Sigmoid colon (tissue), 4 donors: Measurements from ENCODE around the gene SAPCD2.

ENCODE experiments used
- CTCF ChIP-seq, 4 experiments: fragments of 450-650 bp in 3 of 4; fragments of 200-600 bp in 1 of 4; IDR thresholded peaks; one replicate each; pipeline ENCODE4 v1.5.1; 2016 to 2019; ENCODE audit warnings: antibody characterized with exemption in 4 of 4, mild to moderate bottlenecking in 3 of 4, moderate library complexity in 2 of 4
- EP300 ChIP-seq, 4 donors: sonication (generic); formaldehyde crosslinking; IDR thresholded peaks; one replicate each; pipeline ENCODE4 v1.6.1; 2017; ENCODE audit warnings: antibody characterized with exemption in 4 of 4
- POLR2A ChIP-seq, 2 donors: fragments of 450-650 bp; IDR thresholded peaks; one replicate each; pipeline ENCODE4 v1.6.1; 2016; ENCODE audit warnings: antibody characterized with exemption in 2 of 2, mild to moderate bottlenecking in 2 of 2, moderate library complexity in 2 of 2
- POLR2AphosphoS5 ChIP-seq, 4 donors: sonication (generic); formaldehyde crosslinking; IDR thresholded peaks; one replicate each; pipeline ENCODE4 v1.6.1; 2017; ENCODE audit warnings: antibody characterized with exemption in 4 of 4

GRCh38 chr9:137039611-137040366, 30.6 kb downstream of the SAPCD2 start:
- TF ChIP-seq POLR2A (IDR thresholded peaks at IDR 0.05) (no peak), CTCF (IDR thresholded peaks at IDR 0.05) (no peak), POLR2AphosphoS5 (IDR thresholded peaks at IDR 0.05) (no peak), EP300 (IDR thresholded peaks at IDR 0.05) (no peak)
